GM12872 (cell line): ENCODE results near the gene PCP2.

Source experiments
- TF ChIP-seq, protein P1 (sequence below): IDR thresholded peaks from 3 replicates; pipeline ENCODE4 v1.5.1; 2011; ENCODE audit warnings: low read depth, mild to moderate bottlenecking, low read length, moderate library complexity; ENCODE audit not compliant: insufficient read depth

The PCP2 gene

DNA sequence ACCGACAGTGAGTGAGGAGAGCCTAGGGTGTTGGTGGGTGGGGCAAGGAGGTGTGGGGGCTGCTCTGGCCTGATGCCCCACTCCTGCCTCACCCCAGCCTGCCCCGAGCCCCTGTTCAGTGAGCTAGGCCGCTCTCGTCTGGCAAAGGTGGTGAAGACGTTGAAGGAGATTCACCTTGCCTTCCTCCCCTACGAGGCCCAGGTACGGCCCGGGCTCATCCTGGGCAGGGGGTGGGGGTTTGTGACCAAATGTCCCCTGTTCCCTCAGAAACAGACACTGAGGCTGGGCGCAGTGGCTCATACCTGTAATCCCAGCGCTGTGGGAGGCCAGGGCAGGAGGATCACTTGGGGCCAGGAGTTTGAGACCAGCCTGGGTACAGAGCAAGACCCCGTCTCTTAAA, 7.3 kb upstream of the PCP2 start:
- TF ChIP-seq, protein P1, sequence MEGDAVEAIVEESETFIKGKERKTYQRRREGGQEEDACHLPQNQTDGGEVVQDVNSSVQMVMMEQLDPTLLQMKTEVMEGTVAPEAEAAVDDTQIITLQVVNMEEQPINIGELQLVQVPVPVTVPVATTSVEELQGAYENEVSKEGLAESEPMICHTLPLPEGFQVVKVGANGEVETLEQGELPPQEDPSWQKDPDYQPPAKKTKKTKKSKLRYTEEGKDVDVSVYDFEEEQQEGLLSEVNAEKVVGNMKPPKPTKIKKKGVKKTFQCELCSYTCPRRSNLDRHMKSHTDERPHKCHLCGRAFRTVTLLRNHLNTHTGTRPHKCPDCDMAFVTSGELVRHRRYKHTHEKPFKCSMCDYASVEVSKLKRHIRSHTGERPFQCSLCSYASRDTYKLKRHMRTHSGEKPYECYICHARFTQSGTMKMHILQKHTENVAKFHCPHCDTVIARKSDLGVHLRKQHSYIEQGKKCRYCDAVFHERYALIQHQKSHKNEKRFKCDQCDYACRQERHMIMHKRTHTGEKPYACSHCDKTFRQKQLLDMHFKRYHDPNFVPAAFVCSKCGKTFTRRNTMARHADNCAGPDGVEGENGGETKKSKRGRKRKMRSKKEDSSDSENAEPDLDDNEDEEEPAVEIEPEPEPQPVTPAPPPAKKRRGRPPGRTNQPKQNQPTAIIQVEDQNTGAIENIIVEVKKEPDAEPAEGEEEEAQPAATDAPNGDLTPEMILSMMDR, result no peak

DNA sequence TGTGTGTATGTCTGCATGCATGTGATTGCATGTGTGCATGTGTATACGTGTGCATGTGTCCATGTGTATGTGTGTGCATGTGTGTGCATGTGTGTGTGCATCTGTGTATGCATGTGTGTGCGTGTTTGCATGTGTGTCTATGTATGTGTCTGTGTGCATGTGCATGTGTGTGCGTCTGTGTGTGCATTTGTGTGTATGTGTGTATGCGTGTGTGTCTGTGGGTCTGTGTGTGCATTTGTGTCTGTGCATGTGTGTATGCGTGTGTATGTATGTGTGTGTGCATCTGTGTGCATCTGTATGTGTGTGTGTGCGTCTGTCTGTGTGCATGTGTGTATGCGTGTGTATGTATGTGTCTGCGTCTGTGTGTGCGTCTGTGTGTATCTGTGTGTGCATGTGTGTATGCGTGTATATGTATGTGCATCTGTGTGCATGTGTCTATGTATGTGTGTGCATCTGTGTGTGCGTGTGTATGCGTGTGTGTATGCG, 6.4 kb upstream of the PCP2 start:
- TF ChIP-seq, protein P1, result no peak

DNA sequence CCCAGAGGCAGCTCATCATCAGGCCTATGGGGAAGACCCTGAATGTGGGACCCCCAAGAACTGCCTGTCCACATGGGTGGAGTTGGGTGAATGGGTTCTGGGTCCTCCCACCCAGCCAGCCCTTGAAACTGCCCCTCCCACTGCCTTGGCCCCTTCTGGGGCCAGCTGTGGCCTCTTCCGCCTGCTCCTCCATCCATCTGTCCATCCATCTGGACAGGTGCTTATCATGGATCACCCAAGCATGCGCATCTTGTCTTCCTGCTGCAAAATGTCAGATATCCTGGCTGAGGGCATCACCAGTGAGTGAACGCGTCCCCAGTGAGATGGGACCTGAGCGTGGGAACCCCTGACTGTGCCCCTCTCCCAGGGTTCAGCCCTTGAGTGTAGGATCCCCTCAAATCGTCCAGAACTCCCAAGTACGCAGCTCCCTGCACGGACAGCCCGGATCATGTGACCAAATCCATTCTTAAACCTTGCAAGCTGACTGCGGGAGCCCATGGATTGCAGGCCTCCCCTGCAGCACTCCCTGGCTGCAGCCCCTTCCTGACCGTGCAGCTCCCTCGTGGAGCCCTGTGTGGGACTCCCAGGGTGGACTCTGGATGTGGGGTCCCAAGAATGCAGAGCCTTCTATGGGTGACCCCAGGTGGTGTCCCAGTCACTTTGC, 5.4 kb upstream of the PCP2 start:
- TF ChIP-seq, protein P1, result no peak

DNA sequence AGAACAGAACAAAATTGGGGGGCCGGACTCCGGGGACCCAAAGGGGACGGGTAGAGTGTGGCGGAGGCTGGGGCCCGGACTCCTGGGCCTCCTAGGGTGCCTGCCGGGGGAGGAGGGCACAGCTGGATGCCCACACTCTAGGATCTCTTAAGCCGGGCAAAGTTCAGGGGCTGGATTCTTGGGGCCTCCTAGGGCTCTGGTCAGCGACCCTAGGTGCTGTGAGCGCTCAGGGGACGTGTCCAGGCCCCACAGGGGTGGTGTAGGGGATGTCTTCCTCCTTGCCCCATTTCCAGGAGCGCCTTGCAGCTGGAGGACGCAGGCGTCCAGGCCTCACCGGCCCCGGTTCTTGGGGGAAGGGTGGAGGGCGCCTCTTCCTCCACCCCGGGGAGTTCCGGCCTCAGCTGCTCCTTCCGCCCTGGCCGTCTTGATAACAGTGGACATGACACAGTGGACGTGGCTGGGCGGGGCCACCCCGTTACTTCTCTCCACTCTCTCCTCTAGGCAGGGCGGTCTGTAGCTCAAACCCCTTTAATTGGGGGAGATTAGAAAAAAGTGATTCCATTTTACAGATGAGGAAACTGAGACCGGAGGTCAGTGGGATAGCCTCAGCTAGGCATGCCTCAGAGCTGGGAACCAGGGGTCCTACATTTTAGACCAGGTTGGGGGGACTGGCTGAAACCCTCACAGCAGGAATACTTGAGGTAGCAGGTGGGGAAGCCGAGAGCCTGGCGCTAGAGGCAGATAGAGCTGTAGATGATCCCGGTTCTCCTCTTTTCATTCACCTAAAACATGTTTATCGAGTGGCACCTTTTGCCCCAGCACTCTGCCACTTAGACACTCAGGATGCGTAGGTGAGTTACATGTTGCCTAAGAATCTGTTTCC, 4.1 kb upstream of the PCP2 start:
- TF ChIP-seq, protein P1, result no peak

DNA sequence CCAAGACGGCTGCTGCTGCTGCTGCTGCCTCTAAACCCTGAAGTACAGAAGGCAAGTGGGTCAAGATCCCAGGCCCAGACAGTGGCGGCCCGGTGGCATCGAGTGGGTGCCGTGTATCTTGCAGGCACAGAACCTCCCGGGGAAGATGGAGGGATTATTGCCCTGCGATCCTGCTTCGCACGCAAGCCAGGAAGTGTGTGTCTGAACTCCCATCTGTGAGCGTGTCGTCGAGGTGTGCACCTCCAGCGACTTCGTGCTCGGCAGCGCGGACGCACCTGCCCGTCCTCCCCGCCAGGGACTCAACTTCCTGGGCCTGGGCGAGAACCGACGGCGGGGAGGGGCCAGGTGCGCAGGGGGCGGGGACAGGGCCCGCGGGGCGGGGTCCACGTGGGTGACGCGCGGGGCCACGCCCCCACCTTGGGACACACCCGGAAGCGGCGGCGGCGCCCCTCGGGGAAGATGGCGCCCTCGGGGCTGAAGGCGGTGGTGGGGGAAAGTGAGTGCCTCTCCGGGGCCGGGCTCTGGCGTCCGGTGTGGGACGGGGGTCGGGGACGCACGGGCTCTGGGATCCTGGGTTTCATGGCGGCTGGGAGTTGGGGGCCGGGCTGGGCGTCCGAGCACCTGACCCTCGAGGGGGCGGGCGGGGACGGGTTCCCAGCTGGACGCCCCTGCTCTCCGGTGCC, 3.3 kb upstream of the PCP2 start, which contains the start of gene STXBP2:
Gene STXBP2, plus strand, starts transcription at position 420 of the 683 bp plus-strand sequence. Its CDS starts 40 bp downstream, at position 460.
- TF ChIP-seq, protein P1, result no peak

DNA sequence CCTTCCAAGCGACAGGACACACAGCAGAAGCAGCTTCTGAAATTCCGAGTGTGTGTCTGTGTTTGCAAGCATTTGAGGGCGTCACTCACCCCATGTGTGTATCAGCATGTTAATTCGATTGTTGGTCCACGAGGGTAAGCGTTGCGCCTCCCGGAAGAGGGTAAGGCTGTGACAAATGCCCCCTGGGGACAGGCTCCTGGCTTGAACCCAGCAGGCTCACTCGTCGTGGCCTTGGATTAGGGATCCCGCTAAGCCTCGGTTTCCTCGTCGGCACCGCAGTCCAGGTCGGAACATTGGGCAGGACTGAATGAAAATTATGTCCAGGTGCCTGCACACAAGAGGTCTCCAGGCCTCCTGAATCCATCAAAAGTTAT, 2.8 kb upstream of the PCP2 start:
- TF ChIP-seq, protein P1, result no peak

DNA sequence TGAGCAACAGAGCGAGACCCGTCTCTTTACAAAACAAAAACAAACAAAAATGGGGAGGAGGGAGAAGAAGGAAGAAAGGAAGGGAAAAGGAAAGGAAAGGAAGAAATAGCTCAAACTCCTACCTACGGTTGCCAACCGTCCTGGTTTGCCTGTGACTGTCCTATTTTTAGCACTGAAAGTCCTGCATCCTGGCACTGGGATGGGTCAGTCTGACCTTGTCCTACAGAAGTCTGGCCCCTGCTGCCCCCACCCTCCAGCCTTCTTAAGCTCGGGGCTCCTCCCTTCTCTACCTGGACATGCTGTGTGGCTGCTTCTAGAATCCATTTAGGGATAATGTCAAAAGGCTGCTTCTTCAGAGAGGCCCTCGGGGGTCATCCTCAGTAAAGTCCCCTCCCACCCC, 2.2 kb upstream of the PCP2 start:
- TF ChIP-seq, protein P1, result no peak
